Skeletal muscle cell (primary cell): Measurements from ENCODE around the gene KANK2.

Experiments used
- DNase-seq: peaks from one replicate; pipeline ENCODE4 v3.0.0-alpha.2; 2010; ENCODE audit warnings: low read depth
- H3K4me3 ChIP-seq: 2 replicates; pipeline ENCODE4 v1.5.1; 2011; ENCODE audit warnings: low read depth, mild to moderate bottlenecking, control low read depth, low read length, moderate library complexity

Gene KANK2

DNA sequence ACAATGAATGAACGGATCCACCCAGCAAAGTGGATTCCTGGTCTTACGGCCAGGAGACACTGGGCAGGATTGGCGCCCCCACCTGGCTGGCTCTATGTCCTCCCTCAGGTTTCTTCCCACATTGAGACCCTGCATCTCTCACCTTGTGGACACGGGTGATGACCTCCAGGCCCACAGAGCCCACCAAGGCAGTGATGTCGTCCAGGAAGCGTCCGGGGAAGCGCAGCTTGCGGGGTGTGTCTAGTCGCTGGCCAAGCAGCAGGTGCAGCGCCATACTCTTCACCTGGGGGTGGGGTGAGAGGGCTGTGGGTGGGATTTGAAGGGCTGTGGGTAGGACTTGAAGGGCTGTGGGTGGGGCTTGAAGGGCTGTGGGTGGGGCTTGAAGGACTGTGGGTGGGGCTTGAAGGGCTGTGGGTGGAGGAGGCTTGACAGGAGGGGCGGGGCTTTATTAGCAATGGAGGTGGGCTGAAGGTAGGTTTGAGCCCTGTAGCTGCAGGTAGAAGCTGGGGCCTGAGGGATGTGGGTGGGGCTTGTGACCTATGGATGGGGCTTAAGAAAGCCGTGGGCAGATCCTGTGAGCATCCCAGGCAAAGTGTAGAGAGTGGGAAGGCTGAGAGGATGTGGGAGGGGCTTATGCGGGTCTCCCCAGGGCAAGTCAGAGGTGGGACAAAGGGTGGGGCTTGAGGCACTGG lies 30.0 kb upstream of the KANK2 start:
- no peak for DNase-seq
- H3K4me3 ChIP-seq: no peak overlapping the region

DNA sequence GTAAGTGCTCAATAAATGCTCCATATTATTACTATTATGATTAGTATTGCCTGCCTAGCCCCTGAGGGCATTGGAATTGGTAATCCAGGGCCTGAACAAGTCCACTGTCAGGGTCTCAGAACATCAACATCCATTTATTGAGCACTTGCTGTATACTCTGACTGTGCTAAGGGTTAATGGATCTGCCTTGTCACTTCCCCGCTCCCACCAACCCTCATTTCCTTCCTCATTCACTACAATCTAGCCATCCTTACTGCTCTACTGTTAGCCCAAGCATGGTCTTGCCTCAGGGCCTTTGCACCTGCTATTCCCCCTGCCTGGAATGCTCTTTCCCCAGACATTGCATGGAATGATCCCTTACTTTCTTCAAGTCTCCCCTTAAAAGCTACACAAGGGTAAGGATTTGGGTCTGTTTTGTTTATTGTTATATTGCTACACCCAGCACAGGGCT lies 29.4 kb upstream of the KANK2 start:
- DNase-seq: no peak
- no peak overlapping the region for H3K4me3 ChIP-seq

DNA sequence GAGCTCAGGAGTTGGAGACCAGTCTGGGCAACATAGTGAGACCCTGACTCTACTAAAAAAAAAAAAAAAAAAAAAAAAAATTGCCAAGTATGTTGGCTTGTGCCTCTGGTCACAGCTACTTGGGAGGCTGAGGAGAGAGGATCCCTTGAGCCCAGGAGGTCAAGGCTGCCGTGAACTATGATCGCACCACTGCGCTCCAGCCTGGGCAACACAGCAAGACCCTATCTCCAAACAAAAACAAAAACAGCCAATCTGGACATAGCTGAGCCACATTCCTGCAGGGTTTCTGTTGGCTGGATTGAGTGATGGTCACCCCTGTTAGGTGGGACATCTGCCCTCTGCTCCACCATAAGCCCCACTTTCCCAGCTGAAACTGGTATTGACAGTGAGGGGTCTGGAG lies 28.5 kb upstream of the KANK2 start:
- no peak for DNase-seq
- H3K4me3 ChIP-seq: no peak overlapping the region

DNA sequence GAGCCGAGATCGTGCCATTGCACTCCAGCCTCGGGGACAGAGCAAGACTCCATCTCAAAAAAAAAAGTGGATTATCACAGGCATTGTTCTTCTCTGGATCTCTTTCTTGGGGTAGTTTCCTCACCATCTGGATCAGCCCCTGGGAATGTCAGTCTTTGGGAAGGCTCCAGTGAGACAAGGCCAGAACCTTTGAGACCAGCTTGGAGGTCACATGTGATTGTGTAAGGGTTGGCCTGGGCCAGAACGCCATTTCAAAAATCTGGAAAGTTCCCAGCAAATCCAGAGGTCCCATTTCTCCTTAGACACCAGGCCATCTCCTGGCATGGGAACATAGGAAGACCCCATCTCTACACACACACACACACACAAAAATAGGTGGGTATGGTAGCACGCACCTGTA lies 27.8 kb upstream of the KANK2 start:
- H3K4me3 ChIP-seq: no peak overlapping the region
- DNase-seq: no peak

DNA sequence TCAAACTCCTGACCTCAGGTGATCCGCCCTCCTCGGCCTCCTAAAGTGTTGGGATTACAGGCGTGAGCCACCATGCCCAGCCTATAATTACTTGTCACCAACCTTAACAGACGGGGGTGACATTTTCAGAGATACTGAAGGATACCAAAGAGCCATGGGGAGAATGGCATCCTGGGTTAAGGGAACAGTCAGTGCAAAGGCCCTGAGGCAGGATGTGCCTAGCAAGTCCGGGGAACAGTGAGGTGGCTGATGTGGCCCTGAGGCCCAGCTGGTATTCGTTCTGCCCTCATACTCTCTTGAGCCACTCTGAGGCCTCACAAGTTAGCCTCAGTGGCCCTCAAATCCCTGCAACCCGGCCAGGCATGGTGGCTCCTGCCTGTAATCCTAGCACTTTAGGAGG lies 27.1 kb upstream of the KANK2 start:
- no peak for DNase-seq
- H3K4me3 ChIP-seq: no peak overlapping the region

DNA sequence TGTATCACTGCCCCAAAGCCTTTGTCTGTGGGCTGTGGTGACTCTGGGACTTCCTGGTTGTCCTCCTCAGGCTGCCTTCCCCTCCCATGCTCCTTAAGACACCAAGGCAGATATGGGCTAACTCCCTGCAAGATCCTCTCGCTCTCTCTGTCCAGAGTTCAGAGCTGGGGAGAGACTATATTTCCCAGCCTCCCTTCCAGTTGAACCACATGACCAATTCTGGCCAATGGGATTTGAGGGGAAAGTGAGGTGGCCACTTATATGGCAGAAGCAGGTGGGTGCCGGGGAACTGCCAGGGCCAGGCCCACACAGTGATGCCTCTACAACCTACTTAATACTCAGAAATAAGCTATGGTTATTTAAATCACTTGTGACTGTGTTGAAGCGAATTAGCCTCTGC lies 25.9 kb upstream of the KANK2 start:
- H3K4me3 ChIP-seq: no peak overlapping the region
- DNase-seq: no peak

DNA sequence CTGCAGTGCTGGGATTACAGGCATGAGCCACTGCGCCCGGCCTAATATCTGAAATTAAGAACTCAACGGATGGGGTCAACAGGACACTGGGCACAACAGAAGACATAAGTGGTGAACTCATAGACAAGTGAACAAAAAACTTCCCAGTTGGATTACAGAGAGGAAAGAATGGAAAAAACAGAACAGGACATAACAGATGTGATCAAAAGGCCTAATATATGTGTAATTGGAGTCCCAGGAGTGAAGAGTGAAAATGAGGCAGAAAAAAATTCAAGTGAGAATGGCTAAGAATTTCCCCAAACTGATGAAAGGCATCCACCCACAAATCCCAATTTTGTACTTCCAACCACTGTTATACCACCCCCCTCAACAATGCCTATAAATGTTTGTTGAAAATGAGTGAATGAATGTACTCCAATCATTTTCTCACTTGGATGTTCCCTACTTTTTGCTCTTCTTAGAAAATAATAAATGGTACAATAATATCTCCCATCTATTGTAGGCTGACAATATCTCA lies 23.8 kb upstream of the KANK2 start:
- no peak for DNase-seq
- no peak overlapping the region for H3K4me3 ChIP-seq

DNA sequence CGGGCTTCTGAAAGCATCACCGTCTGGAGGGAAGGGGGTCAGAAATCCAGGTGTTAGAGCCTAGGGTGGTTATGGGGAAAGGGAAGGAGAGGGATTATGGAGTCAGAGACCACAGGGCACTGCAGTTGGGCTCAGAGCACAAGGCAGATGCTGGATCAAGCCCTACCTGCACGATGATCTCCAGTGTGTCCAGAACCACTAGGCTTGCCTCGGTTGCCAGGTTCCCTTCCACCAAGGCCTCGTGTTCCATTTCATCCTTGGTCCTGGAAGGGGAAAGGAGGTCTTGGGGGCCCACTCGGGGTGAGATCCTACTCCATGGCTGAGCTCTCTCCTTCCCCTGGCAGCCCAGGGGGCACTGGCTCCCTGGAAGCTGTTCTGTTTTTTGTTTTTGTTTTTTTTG lies 17.0 kb upstream of the KANK2 start:
- no peak overlapping the region for H3K4me3 ChIP-seq
- DNase-seq: no peak

DNA sequence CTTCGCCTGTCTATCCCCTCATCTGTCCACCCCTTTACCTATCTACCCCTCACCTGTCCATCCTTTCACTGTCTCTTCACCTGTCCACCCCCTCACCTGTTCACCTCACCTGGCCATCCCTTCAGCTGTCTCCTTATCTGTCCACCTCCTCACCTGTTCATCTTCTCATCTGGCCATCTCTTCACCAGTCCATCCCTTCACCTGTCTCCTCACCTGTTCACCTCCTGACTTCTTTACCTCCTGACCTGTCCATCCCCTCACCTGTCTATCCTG lies 13.2 kb upstream of the KANK2 start:
- no peak overlapping the region for H3K4me3 ChIP-seq
- no peak for DNase-seq

DNA sequence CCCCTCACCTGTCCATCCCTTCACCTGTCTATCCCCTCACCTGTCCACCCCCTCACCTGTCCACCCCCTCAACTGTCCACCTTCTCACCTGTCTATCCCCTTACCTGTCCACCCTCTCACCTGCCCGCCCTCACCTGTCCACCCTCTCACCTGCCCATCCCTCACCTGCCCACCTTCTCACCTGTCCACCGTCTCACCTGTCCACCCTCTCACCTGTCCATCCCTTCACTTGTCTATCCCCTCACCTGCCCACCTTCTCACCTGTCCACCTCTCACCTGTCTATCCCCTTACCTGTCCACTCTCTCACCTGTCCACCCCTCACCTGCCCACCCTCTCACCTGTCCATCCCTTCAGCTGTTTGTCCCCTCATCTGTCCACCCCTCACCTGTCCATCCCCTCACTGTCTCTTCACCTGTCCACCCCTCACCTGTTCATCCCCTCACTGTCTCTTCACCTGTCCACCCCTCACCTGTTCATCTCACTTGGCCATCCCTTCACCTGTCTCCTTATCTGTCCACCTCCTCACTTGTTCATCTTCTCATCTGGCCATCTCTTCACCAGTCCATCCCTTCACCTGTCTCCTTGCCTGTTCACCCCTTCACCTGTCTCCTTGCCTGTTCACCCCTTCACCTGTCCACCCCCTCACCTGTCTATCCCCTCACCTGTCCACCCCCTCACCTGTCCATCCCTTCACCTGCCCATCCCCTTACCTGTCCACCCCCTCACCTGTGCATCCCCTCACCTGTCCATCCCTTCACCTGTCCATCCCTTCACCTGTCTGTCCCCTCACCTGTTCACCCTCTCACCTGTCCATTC lies 12.7 kb upstream of the KANK2 start:
- no peak overlapping the region for H3K4me3 ChIP-seq
- no peak for DNase-seq

DNA sequence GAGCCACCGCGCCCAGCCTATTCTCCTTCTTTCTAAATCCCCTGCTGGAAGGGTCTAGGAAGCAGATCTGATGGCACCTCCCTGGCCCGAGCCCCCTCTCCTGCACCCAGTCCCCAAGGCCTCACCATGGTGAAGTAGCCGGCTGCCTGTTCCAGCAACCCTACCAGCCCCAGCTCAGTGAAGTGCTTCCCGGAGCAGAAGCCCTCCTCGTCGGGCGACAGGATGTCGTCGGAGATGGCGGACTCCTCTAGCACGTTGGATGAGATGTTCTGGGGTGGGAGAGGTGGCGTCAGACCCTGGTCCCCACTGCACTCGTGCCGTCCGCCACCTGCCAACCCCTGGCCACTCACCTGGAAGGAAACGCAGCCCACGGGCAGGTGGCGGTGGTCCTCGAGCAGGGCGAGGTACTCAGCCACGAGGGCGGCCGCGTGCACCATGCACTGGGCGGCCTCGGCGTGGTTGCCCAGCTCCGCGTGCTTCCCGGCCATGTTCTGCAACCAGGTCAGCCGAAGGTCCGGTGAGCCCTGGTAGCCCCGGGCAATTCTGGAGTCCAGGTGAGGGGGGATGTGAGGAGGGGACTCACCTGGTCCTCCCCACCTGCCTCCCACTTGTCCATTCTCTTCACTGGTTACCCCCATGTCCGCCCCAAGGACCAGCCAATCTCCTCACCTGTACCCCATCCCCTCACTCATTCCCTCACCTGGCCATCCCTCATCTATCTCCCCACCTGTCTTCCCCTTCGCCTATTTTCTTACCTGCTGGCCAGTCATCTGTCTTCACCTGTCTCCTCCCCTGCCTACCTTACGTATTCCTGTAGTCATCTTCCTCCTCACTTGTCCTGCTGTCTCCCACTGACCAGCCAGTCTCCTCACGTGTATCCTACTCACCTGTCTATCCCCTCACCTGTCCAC lies 11.5 kb upstream of the KANK2 start:
- H3K4me3 ChIP-seq: no peak overlapping the region
- no peak for DNase-seq

DNA sequence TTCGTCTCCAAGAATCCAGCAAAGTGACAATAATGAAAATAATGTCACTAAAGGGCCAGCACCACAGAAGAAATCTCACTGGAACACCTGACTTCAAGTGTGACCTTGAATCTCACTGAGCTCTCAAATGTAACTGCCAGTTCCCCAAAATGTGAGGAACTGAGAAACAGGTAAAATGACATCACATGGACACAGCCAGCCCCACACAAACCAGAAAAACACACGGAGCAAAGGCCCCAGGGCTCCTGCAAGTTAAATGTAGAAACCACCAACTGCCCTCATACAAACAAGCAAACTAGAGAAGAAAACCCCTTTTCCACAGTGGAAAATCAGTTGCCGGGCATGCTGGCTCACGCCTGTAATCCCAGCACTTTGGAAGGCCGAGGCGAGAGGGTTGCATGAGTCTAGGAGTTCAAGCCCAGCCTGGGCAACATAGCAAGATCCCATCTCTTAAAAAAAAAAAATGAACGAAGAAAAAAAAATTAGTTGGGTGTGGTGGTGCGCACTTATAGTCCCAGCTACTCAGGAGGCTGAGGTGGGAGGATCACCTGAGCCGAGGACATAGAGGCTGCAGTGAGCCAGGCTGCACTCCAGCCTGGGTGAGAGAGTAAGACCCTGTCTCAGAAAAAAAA lies 8.7 kb upstream of the KANK2 start:
- no peak overlapping the region for H3K4me3 ChIP-seq
- DNase-seq: no peak

DNA sequence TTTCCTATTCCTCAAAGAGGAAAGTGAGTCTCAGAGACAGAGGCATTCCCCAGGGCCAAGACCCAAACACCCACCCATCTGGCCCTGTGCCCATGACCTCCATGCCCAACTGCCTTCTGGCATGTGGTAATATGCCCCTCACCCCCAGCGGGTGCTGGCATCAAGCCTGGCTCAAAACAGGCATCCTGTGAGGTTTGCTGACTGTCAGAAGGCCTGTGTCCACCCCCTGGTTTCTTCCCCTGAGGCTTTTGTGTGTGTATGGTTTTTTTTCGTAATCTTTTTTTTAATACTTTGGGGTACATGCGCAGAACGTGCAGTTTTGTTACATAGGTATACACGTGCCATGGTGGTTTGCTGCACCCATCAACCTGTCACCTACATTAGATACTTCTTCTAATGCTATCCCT lies 7.6 kb upstream of the KANK2 start:
- no peak overlapping the region for H3K4me3 ChIP-seq
- no peak for DNase-seq

DNA sequence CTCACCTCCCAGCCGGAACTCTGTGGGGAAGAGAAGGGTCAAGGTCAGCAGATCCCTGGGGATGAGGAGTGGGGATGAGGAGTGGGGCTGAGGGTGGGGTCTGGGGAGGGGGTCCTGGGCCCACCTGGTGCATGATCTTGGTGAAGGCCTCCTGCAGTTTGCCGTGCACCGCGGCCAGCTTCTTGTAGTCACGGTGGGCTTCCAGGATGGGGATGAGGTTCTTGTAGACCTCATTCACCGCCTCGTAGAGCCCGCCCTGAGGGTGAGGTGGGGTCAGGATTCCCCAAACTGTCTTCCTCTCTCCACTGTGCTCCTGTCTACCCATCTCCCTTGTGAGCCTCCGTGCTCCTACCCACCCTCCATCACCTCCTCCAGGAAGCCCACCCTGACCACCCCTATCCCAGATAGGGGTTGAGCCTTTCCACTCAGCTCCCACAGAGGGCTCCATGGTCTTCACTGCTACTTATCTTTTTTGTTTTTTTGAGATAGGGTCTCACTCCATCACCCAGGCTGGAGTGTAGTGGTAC lies 6.8 kb upstream of the KANK2 start:
- DNase-seq: no peak

DNA sequence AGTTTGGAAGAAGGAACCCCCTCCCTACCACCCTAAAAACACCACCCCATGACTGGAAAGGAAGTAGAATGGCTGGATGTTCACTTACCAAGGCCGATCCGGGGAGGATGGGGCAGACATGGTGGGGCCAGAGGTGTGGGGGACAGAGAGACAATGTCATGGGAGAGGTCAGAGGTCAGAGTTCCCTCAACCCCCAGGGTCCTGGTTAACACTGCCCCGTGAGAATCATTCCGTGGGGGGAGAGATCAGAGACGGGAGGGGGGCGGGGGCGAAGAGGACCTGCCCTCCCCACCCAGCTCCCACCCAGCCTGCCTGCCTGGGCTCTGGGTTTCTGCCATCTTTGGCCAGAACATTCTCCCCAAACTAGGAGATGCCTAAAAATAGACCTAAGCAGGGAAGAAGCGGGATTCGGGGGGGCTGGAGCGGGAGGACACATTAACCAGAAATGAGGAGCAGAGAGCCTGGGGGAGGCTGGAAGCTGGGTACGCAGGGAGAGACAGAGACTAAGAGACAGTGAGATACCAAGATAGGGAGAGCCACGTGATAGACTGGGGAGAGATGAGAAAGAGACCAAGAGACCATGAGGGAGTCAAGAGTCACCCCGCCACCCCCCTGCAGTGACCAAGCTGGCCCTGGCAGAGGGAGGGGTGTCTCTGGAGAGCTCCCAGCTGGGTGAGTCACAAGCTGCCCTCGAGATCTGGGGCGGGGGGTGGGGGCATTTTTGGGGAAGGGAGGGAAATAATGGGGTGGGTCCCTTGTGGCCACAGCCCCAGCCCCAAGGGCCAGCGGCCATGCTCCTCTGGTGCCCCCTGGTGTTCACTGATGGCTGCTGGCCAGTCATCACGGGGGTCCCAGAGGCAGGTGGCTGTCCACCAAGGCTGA lies 6.1 kb upstream of the KANK2 start:
- peak; percentile 35 for DNase-seq

More for the DNA sequence above, 6.8 kb upstream of the KANK2 start:
- H3K4me3 ChIP-seq: no peak overlapping the region

DNA sequence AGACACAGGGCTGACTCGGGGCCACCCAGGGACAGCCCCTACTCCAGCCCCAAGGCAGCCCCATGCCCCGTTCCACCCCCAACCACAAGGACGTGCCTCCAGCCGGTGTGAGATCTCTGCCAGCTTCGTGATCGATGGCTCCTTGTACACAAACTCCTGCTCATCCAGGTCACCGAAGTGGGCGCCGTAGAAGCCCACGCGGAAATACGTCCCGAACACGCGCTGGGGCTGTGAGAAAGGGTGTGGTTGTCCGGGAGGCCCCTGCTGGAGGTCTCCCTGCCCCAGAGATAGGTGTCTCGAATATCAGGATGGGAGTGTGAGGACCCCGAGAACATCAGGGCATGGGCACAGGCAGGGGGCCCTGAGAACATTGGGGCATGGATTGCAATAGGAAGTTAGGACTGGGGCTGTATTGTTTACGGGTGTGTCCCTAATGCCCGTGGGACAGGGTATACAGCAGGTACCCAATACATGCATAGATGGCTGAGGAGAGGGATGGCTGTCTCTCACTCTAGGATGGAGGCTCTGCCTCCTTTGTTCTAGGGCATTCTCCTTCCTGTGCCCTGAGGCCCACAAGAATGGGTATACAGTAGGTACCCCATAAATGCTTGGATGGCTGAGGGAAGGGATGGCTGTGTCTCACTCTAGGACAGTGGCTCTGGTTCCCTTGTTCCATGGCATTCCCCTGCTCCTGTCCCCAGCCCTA lies 5.3 kb upstream of the KANK2 start:
- DNase-seq: no peak
- no peak overlapping the region for H3K4me3 ChIP-seq

More for the DNA sequence above, 6.1 kb upstream of the KANK2 start:
- H3K4me3 ChIP-seq: no peak overlapping the region

DNA sequence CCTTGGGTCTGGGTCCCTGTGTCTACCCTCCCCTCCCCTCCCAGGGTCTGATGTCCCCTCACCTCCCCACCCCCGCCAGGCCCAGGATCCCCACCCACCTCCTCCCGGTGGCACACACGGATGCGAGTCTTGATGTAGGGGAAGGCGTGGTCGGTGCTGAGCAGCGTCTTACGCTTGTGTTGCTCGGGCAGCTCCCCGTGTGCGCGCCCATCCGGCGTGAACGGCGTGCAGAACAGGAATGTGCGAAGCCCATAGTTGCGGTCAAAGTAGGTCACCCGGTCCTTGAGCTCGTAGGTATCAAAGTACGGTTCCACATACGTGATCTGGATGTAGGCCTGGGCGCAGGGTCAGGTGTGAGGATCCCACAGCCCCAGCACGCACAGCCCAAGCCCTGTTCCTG lies 4.4 kb upstream of the KANK2 start:
- DNase-seq: no peak
- no peak overlapping the region for H3K4me3 ChIP-seq

DNA sequence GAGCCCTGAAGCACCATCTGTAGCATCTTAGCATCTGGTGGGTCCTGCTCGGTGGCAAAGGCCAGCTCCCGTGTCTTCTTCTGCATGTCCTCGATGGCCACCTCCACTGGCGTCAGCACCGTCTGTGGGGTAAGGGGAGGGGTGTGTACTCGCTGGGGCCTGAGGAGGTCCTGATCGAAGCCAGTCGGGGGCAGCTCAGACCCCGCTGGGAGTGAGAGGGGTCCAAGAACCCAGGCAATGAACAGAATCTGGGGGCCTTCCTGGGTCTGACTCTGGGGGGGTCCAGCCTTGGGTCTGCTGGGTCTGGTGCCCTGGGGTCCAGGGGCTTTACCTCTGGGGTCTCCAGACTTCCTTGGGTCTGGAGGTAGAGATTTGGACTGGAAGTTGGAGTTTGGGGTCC lies 3.6 kb upstream of the KANK2 start:
- no peak overlapping the region for H3K4me3 ChIP-seq
- DNase-seq: no peak
